ENCODE data around the gene CDA.
"Not testable (repeated sequence)": the region's sequence is repeated elsewhere in the genome, so short reads cannot be mapped to it uniquely, and the experiment has no call there.

The CDA gene

DNA sequence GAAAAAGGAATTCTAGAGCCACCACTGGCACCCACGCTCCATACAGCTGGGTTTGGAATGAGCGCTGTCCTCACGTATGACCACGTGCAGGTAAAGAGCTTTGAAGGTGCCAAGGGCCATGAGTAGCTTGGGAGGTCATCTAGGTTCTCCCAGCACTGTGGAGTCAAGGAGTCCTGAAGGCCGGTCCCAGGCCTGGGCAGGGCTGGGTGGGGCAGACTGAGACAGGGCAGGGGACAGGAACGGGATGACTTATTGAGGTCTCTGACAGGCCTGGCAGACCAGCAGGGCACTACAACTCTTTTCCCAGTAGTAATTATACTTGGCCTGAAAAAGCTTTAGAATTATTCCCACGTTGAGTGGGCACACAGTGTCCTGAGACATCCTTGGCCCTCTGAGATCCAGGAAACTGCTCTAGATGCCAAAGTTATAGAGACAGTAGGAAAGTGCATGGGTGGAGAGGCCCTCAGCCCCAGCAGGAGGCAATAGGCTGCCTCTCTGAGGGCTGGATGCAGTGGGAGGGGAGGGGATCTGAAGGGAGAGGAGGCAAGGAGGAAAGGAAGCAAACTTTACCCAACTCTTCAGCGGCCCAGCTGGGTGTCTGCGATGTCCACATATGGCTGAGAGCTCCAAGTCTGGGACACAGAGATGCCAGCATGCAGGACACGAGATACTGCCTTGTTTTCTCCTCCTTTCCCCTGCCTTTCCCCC lies 1.8 kb upstream of the CDA start:
- DNase-seq (ENCODE audit: low spot score) = no peak

DNA sequence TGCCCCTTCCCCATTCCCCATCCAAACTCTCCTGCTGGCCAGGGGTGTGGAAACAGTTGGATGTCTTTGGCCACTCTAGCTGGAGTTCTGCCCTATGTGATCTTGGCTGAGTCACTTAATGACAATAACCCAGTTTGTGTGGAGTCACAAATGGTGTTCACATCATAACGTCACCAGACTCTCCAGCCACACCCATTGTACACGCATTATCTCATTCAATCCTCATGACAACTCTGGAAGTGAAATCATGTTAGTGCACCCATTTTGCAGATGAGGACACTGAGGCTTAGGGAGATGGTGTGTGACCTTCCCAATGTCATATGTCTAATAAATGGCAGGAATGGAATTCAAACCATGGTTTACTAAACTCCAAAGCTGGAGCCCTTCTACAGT lies 1.2 kb upstream of the CDA start:
- no peak for DNase-seq (ENCODE audit: low spot score)

DNA sequence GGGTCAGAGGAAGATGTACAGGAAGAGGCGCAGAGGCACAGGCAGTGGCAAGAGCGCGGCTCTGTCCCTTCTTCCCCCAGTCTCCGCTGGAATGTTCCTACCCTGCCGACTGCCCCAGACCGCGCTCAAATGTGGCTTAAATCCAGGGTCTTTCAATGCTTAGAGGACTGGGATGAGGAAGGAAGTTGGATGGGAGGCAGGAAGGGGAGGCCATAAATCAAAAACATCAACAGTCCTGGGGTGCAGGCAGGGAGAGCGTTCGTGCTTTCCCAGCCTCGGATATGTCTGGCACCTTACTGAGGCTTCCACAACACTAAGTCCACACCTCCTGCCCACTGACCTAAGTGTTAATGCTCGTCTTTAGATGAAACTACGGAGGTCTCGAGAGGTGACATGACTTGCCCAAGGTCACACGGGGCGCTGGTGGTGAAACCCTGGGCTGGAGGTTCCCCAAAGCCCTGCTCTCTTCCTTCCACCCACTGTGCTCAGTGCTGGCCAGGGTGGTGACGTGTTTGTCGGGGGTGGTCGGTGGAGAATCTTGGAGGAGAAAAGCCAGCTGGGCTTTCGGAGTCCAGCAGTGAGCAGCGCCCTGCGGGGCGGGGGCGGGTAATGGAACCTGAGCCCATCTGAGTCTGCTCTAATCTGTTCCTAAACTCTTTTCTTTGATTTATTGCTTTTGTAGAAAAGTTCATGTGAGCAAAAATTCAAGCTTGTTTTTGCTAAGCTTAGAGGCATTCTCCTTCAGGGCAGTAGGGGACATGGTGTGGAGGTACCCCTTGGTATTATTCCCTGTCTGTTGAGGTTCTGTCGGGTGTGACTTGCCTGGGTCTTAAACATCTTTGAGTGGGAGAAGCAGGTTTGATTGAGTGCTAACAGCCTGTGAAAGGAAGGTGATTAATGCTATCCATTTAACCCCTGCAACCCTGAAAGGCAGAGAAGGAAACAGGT lies 708 bp downstream of the CDA start:
- no peak for DNase-seq (ENCODE audit: low spot score)

DNA sequence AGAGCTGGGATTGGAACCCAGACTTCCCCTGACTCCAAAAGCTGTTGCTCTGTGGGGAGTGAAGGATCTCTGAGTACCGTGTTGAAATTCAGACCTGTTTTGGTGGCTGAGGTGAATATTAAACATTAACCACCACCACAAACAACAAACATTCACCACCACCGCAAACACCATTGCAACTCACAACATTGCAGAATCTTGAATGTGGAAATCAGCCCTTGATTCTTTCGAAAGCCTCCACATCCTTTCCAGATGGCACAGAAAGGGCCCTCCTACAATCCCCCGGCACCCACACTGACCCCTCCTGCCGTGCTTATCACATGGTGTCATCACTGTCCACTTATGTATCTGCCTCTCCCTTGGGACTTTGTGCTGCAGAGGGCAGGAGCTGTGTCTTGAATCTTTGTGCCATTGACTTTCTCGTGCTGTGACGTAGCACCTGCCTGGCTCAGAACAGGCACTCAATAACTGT lies 1.4 kb downstream of the CDA start:
- DNase-seq (ENCODE audit: low spot score) = no peak

DNA sequence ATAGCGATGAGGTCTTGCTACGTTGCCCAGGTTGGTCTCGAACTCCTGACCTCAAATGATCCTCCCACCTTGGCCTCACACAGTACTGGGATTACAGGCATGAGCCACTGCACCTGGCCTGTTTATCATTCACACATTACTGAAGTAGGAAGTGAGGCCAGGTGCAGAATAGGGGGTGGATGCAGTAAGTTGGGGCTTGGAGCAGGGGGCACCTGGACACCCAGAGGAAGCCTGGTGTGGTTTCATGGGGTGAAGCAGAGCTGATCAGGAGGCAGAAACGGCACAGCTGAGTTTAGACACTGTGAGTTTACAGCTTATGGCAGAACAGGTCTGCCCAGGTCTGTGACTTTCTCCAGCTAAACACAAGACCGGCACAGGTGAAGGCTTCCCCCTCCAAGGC lies 4.9 kb downstream of the CDA start:
- DNase-seq (ENCODE audit: low spot score) = no peak

DNA sequence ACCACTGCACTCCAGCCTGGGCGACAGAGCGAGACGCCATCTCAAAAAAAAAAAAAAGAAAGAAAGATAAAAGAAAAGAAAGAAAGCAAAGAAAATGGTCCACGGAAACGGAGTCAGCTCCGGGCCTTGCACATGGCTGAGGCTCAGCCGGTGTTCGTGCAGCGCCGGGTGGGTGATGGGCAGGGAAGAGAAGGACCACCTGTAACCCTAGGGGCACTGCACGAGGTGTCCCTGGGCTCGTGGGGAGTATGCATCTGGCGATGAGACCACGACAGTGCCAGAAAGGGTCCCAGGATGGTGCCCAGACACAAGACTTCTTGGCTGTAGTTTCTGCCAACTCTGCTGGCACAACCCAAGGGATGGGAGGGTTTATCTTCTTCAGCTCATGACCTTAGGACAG lies 5.8 kb downstream of the CDA start:
- DNase-seq (ENCODE audit: low spot score) = no peak

DNA sequence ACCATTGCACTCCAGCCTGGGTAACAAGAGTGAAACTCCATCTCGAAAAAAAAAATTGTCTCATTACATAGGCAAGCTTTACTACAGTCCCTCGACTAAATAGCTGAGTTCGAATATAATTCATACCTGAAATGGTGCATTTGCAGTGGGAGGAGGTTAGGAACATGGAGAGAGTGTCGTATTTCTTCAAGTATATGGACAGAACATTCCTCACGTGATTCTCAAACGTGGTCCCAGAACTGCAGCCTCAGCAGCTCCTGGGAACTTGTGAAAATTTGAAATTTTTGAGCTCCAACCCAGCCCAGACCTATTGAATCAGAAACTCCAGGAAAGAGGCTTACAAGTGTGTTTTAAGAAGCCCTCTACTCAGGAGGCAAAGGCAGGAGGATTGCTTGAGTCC lies 7.2 kb downstream of the CDA start:
- no peak for DNase-seq (ENCODE audit: low spot score)

DNA sequence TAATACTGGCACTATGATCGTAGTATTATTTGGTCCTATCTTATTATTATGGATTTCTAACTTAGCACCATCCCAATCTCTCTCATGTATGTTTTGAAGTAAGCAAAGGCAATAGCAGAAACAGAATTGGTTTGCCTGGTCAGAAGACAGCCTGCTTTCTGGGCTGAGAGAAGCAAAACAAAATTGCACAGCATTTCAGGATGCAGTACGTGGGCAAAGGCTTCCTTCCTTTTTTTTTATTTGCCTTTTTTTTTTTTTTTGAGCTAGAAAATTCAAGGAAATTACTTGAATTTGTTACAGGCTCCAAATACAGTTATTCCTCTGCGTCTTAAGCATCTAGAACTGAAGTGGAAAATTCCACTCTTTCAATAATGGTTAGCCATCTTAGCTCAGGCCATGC lies 8.8 kb downstream of the CDA start:
- DNase-seq (ENCODE audit: low spot score) = no peak

DNA sequence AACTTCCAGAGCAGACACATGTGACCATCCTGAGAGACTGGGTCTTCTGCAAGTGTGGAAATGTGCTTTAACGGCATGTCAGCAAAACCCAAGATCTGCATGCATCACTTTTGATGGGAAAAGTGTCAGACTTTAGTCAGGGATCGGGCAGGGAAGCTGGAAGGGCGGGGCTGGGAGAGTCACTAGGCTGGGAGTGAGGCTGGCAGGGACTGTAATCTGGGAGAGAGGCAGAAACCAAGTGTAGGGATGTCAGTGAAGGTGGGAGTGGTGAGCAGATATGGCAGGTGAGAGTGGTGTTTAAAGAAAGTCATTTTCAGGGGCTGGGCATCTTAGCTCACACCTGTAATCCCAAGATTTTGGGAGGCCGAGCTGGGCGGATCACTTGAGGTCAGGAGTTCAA lies 11.3 kb downstream of the CDA start:
- DNase-seq (ENCODE audit: low spot score) = no peak

DNA sequence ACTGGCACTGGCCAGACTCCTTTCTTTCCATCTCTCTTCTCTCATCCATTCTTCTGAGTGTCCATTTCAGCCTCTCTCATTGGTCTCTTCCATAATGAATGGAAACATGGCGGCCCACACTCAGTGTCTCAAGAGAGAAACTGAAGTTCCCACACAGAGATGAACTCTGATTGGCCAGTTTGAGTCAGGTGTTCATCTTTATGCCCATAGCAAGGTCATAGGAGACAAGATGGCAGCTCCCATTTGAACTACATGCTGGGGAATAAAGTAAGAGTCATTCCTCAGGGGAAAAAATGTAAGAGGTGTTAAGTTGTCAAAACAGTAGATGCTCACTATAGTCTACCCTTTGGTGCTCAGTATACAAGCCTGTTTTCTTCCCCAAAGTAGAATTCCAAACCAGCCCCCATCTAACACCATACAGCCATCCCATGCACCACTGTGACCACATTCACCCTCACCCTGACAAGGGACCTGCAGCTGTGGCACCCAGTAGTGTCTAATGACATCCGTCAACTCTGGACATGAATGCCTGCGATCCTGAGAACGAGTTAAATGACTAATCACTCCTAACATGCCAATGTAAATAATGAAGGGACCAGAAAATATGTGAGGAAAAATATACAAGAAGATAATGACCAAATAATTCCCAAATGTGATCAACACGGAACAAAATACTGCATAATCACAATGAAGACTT lies 12.4 kb downstream of the CDA start:
- no peak for DNase-seq (ENCODE audit: low spot score)

DNA sequence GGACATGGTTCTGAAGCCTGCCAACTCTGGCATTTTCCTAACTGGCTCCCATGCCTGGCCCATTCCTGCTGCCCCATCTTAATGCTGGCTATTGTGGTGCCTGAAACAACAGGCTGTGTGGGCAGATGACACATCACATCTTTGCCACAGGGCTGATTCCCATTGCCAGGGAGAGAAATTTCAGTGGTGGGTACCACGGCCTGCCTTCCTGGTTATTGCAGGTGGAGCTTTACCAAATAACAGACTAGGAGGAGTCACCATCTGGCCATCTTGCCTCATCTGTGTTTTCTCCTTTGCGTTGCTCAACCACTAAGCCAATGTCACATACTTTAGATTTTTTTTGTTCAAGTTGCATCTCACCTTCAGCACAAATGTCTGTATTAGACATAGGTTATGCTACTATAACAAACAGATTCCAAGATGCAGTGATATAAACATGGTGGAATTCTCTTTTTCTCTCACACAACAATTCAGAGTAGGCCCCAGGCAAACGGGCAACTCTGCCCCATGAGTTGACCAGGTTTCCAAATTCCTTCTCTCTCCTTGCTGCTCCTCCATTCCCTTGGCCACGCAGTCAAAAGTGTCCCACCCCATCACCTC lies 14.1 kb downstream of the CDA start:
- no peak for DNase-seq (ENCODE audit: low spot score)

DNA sequence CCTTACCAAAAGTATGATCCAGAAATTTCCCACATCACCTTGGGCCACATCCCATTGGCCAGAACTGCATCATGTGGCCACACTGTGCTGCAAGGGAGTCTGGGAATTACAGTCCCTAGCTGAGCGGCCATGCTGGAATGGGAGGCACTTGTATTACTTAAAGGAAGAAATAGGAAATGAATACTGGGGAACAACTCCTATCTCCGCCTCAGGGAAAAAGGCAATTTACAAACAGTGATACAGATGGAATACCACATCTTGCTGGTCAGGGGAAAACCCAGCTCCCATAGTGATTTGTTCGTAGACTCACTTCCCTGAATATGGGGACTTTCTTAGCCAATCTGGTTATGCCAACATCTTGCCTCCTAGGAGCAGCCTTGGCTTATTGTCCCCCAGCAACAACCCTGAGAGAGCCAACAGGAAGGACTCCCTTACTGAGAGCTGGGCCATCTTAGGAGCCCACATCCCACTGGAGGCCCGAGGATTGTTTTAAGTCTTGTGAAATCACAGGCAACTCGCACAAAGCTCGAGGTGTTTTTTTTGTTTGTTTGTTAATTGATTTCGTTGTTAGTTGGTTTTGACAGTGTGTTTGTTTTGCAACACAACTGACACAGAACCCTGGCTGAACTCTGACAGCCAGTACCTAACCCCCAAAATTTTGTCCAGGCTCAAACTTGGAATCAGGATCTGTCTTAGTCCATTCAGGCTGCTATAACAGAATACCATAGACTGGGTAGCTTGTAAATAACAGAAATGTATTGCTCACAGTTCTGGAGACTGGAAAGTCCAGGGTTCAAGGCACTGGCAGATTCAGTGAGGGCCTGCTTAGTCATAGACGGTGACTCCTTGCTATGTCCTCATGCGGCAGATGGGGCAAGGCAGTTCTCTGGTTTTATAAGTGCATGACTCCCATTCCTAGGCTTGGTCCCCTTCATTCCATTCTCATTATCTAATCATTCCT lies 14.9 kb downstream of the CDA start:
- DNase-seq (ENCODE audit: low spot score) = no peak

DNA sequence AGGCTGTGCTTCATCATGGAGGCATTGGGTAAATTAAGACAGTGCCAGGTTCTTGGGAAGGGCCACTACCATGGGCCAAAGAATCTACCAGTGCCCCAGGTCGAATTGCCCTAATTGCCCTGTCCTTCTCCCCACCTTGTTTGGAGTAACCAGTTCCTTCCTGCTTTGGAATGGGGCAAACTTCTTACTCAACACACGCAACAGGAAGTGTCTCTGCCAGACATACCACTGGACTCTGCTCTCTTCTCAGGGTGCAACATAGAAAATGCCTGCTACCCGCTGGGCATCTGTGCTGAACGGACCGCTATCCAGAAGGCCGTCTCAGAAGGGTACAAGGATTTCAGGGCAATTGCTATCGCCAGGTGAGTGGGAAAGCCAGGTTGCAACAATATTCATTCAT lies 15.8 kb downstream of the CDA start:
- DNase-seq (ENCODE audit: low spot score) = no peak

DNA sequence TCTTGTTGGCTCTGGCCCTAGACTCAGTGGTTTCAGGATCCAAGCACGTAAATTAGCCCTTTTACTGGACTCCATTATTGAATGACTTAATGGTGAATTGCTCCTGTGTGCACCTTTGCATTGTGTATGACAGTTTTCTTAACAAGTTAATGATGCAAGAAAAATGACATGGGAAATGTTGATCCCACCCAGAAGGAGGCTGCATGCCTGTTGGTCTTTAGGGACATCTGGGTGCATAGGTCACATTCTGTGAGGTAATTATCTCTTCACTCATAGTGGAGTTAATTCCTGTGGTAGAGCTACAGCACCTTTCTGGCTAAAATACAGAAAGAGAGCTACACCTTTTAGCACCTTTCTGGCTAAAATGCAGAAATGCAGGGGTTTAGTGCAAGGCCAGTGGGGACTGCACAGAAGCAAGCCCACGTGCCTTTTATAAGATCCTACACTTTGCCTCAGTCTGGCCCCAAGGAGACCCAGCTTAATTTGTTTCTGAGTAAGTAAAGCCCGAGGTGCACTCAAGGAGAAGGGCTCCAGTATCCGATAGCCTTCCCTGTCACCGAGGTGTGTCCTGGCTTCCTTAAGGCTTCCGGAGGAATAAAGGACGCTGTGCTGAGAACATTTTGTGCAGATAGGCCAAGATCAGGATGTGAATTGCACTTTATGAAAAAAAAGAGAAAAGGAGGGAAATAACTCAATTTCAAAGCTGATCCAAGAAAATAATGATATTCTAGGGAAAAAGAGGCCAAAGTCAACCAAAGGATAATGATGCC lies 18.1 kb downstream of the CDA start:
- DNase-seq (ENCODE audit: low spot score) = not testable (repeated sequence)

DNA sequence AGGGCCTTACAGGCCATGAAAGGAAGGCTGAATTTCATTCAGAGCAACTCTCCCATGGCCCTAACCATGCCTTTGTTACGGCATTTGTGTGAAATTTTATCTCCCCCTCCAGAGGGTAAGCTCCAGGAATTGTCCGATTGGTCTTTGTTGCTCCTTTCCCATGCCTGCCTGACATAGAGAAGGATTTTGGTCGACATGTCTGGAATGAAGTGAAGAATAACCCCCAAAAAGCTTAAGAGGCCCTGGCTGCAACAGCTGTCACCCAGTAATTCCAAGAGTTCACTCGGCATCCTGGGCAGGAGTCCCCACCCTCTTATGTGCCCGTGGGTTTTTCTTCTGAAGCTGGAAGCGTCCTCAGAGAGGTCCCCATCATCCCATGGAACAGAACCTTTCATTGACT lies 20.6 kb downstream of the CDA start:
- no peak for DNase-seq (ENCODE audit: low spot score)

DNA sequence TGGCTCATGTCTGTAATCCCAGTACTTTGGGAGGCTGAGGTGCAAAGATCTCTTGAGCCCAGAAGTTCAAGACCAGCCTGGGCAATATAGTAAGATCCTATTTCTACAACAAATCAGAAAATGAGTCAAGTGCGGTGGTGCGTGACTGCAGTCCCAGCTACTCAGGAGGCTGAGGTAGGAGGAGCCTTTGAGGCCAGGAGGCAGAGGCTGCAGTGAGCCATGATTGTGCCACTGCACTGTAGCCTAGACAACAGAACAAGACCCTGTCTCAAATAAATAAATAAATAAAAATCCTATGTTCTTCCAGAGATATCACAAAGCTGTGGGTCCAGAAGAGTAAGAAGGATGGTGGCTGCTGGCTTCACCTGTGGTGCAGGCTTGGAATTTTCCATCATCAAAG lies 22.1 kb downstream of the CDA start:
- no peak for DNase-seq (ENCODE audit: low spot score)

DNA sequence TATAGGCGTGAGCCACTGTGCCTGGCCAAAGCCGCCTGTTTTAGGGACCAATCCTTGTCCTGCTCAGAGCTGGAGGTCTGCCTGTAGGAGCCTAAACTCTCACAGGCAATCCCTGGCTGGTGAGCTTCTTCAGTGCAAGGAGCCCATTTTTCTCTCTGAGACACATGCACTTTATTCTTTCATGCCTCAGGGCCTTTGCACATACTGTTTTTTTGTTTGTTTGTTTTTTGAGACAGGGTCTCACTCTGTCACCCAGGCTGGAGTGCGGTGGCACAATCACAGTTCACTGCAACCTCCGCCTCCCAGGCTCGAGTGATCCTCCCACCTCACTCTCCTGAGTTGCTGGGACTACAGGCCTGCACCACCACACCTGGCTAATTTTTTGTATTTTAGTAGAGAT lies 22.8 kb downstream of the CDA start:
- DNase-seq (ENCODE audit: low spot score) = no peak

DNA sequence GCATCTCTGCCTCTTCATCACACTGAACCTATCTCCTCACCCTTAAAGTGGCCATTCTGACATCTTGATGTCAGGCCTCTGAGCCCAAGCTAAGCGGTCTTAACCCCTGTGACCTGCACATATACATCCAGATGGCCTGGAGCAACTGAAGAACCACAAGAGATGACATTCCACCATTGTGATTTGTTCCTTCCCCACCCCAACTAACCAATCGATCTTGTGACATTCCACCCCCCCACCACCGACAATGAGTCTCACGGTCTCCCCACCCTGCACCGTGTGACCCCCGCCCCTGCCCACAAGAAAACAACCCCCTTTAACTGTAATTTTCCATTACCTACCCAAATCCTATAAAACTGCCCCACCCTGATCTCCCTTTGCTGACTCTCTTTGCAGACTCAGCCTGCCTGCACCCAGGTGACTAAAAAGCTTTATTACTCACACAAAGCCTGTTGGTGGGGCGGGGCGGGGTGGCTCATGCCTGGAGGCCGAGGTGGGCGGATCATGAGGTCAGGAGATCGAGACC lies 23.4 kb downstream of the CDA start:
- no peak for DNase-seq (ENCODE audit: low spot score)

DNA sequence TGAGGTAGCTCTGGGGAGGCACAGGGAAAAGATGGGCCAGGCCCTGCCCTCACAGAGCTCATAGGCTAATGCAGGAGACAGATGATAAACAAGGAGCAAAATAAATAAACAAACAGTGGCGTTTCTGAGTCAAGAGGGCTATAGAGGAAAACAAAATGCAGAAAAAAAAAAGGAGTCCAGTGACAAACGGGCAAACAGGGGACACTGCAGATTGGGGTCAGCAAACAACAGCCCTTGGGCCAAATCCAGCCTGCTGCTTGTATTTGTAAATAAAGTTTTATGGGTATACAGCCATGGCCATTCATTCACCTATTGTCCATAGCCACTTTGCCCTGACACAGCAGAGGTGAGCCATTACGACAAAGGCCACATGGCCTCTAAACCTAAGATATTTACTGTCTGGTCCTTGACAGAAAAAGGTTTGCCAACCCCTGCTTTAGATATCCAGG lies 25.3 kb downstream of the CDA start:
- no peak for DNase-seq (ENCODE audit: low spot score)
